Suprapubic skin (tissue), 3 donors: ENCODE results near the gene LEF1.

ENCODE experiments used
- CTCF ChIP-seq, 2 donors: fragments of 200-600 bp in 1 of 2; fragments of 450-650 bp in 1 of 2; sonication (generic) in 1 of 2; IDR thresholded peaks; one replicate each; pipeline ENCODE4 v1.5.1; 2016 to 2019; ENCODE audit warnings: antibody characterized with exemption in 2 of 2, mild to moderate bottlenecking in 1 of 2, moderate library complexity in 1 of 2
- EP300 ChIP-seq: sonication (generic); formaldehyde crosslinking; IDR thresholded peaks from one replicate; pipeline ENCODE4 v1.6.1; 2017; ENCODE audit warnings: antibody characterized with exemption
- POLR2A ChIP-seq, 2 donors: fragments of 450-650 bp; IDR thresholded peaks; one replicate each; pipeline ENCODE4 v1.6.1; 2017; ENCODE audit warnings: antibody characterized with exemption in 2 of 2, mild to moderate bottlenecking in 2 of 2, moderate library complexity in 2 of 2

GRCh38 chr4:108094923-108095482, 73.7 kb downstream of the LEF1 start:
- TF ChIP-seq CTCF (IDR thresholded peaks at IDR 0.05) (no peak), EP300 (no peak), POLR2A (IDR thresholded peaks at IDR 0.05) (no peak)
